Measurements from ENCODE around the gene CPLX1. TPM values are rescaled to one million over a fixed set of nuclear protein-coding genes. Genes with fewer than 3 reads are reported as not detected.
A peak's percentile ranks its signal among the peaks of the same experiment; 100 is the strongest.

CPLX1 gene
- total RNA-seq, 1 experiment from 2014 or later, result 3.9 TPM

DNA sequence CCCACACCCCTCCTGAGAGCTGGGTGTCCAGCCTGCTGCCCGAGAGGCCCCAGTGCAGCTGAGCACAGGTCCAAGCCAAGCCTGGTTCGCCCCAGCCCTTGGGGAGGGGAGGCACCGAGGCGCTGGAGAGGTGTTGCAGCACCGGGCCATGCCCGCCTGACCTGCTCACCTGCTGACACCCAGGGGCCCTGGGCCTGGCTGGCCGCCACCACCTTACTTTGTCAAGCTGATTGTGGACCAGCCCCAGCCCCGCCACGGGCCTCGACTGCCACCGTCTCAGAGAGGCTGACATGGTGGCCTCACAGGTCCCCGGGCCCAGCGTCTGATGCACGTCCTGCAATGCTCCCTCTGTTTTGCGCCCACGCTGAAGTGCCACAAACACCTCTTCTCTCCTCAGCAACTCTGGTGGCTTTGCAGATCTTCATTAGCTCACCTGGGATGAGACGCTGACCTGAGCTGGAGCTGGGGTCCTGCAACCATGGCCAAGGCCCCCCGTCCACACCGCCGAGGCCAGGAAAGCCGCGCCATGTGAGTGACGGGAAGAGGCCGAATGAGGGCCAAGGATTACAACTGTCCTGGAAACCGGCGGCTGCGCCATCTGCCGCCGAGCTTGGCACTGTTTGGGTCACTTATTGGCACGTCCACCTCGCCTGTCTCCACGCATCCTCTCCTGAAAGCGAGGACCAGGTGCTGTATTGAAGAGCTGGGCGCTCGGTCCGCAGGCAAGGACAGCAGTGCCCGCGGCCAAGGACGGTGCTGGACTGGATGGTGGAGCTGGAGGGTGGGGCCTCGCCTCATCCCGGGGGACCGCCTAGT is 7.6 kb downstream of the CPLX1 start:
- DNase-seq, result no peak
- Histone ChIP-seq H3F3A (ENCODE audit: insufficient read depth, low read depth) (peaks cover 9% of the 10 kb centered on the region; the same call in 1 of the 2 replicates), H3K36me3 (ENCODE audit: low read depth) (no peaks in the 10 kb centered on the region), H4K20me1 (ENCODE audit: insufficient read depth) (no peaks in the 10 kb centered on the region; the same call in 1 of the 2 replicates), H3K9me3 (ENCODE audit: insufficient read depth, low read depth) (no peaks in the 10 kb centered on the region), H3K27ac (no peak overlapping the region), H3K79me2 (ENCODE audit: low read depth) (no peaks in the 10 kb centered on the region), H2AFZ (no peak overlapping the region), H3K4me2 (no peak overlapping the region), H3K4me1 (replicated peaks; ENCODE audit: insufficient read depth) (peaks cover 10% of the 10 kb centered on the region; the same call in 1 of the 2 replicates), H3K27me3 (ENCODE audit: insufficient read depth, low read depth) (no peaks in the 10 kb centered on the region), H3K4me3 (no peak overlapping the region), H3K9me2 (ENCODE audit: insufficient read depth) (no peaks in the 10 kb centered on the region)
- ChIA-PET POLR2A (ENCODE audit: unreplicated experiment) (no interaction called here), CTCF (no interaction called here)
- TF ChIP-seq CTCF (conservative IDR thresholded peaks at IDR 0.05) (no peak), EZH2 (IDR thresholded peaks at IDR 0.05; ENCODE audit: low read depth) (no peak)
- BruUV-seq (replicated peaks), result no TSS peak
- intact Hi-C loops (cut with micrococcal nuclease; ENCODE audit: unreplicated experiment), result no loop called here

- CTCF ChIA-PET, result no interaction called here
- H3K9me3 ChIP-seq (ENCODE audit: insufficient read depth, low read depth), result no peaks in the 10 kb centered on the region
- H3K4me3 ChIP-seq, result no peak overlapping the region
- intact Hi-C loops (cut with micrococcal nuclease; ENCODE audit: unreplicated experiment), result no loop called here
- H3K4me2 ChIP-seq, result no peak overlapping the region
- POLR2A ChIA-PET (ENCODE audit: unreplicated experiment), result no interaction called here
- no peak for DNase-seq
- no peak overlapping the region for H2AFZ ChIP-seq
- no peaks in the 10 kb centered on the region; the same call in 1 of the 2 replicates for H4K20me1 ChIP-seq (ENCODE audit: insufficient read depth)
- no peaks in the 10 kb centered on the region for H3K27me3 ChIP-seq (ENCODE audit: insufficient read depth, low read depth)
- H3K27ac ChIP-seq, result no peak overlapping the region
- H3K79me2 ChIP-seq (ENCODE audit: low read depth), result no peaks in the 10 kb centered on the region
- no TSS peak for BruUV-seq (replicated peaks)
- H3K36me3 ChIP-seq (ENCODE audit: low read depth), result no peaks in the 10 kb centered on the region
- H3K4me1 ChIP-seq (replicated peaks; ENCODE audit: insufficient read depth), result peaks cover 10% of the 10 kb centered on the region; the same call in 1 of the 2 replicates
- TF ChIP-seq CTCF (conservative IDR thresholded peaks at IDR 0.05) (no peak), EZH2 (IDR thresholded peaks at IDR 0.05; ENCODE audit: low read depth) (no peak)
- H3K9me2 ChIP-seq (ENCODE audit: insufficient read depth), result no peaks in the 10 kb centered on the region
- H3F3A ChIP-seq (ENCODE audit: insufficient read depth, low read depth), result peaks cover 5% of the 10 kb centered on the region; the same call in 1 of the 2 replicates
These were observed 10.3 kb downstream of the CPLX1 start for GRCh38 chr4:815464-816146.

GRCh38 chr4:814312-814850 is 11.5 kb downstream of the CPLX1 start:
- H3K79me2 ChIP-seq (ENCODE audit: low read depth), result no peaks in the 10 kb centered on the region
- POLR2A ChIA-PET (ENCODE audit: unreplicated experiment), result no interaction called here
- H3K4me1 ChIP-seq (replicated peaks; ENCODE audit: insufficient read depth), result peaks cover 10% of the 10 kb centered on the region; the same call in 1 of the 2 replicates
- no TSS peak for BruUV-seq (replicated peaks)
- no peaks in the 10 kb centered on the region; the same call in 1 of the 2 replicates for H4K20me1 ChIP-seq (ENCODE audit: insufficient read depth)
- peak in 1 of 2 experiments; percentile 53 for DNase-seq
- H3K9me2 ChIP-seq (ENCODE audit: insufficient read depth), result no peaks in the 10 kb centered on the region
- peaks cover 5% of the 10 kb centered on the region; the same call in 1 of the 2 replicates for H3F3A ChIP-seq (ENCODE audit: insufficient read depth, low read depth)
- no peaks in the 10 kb centered on the region for H3K9me3 ChIP-seq (ENCODE audit: insufficient read depth, low read depth)
- intact Hi-C loops (cut with micrococcal nuclease; ENCODE audit: unreplicated experiment), result no loop called here
- no peak overlapping the region for H3K27ac ChIP-seq
- no peaks in the 10 kb centered on the region for H3K36me3 ChIP-seq (ENCODE audit: low read depth)
- no peak overlapping the region for H2AFZ ChIP-seq
- no peak overlapping the region for H3K4me2 ChIP-seq
- TF ChIP-seq EZH2 (IDR thresholded peaks at IDR 0.05; ENCODE audit: low read depth) (no peak), CTCF (conservative IDR thresholded peaks at IDR 0.05) (no peak)
- H3K27me3 ChIP-seq (ENCODE audit: insufficient read depth, low read depth), result no peaks in the 10 kb centered on the region
- H3K4me3 ChIP-seq, result no peak overlapping the region
- CTCF ChIA-PET, result no interaction called here

Measured in PC-9 (cell line).